H1 (cell line): ENCODE measurements around the gene CHD9. TPM values are rescaled to one million over a fixed set of nuclear protein-coding genes. Genes with fewer than 3 reads are reported as not detected.

ENCODE experiments used
- CTCF ChIA-PET: fragments of 300-600 bp; sonication (Branson Sonifier 250); formaldehyde crosslinking; loops from one replicate; lab custom pipeline; 2021; ENCODE audit not compliant: partially characterized antibody; lab: Charles Lee
- POLR2A ChIA-PET: fragments of 300-600 bp; sonication (Branson Sonifier 250); formaldehyde crosslinking; loops from one replicate; lab custom pipeline; 2021; ENCODE audit warnings: inconsistent platforms; ENCODE audit not compliant: partially characterized antibody; lab: Charles Lee
- DNase-seq, 2 experiments: peaks; one replicate each; pipeline versions ENCODE4 v3.0.0 to v3.0.0-alpha.2; 2010 to 2022; ENCODE audit warnings: low spot score in 2 of 2, low read depth in 1 of 2, mixed read lengths in 1 of 2
- FAIRE-seq: peaks from 2 replicates; lab custom pipeline; 2011; peaks lifted over from hg19 to GRCh38; lab: Jason Lieb, UNC
- H2AFZ ChIP-seq: 2 replicates; pipeline ENCODE4 v1.8.1; 2012; ENCODE audit warnings: low read length, inconsistent platforms
- H2AK5ac ChIP-seq: 2 replicates; pipeline ENCODE4 v1.6.1; 2013; ENCODE audit warnings: low read depth, low read length
- H2BK120ac ChIP-seq: replicated peaks from 2 replicates; pipeline ENCODE3; 2013; ENCODE audit warnings: low read depth, low read length, inconsistent platforms
- H2BK12ac ChIP-seq: 2 replicates; pipeline ENCODE4 v1.6.1; 2013; ENCODE audit warnings: low read depth, low read length
- H2BK15ac ChIP-seq: 2 replicates; pipeline ENCODE4 v1.6.1; 2013; ENCODE audit warnings: low read length
- H2BK20ac ChIP-seq: 2 replicates; pipeline ENCODE4 v1.6.1; 2013; ENCODE audit warnings: low read length
- H2BK5ac ChIP-seq: 2 replicates; pipeline ENCODE4 v1.6.1; 2013; ENCODE audit warnings: low read depth, low read length
- H3K14ac ChIP-seq: 2 replicates; pipeline ENCODE4 v1.6.1; 2013; ENCODE audit warnings: inconsistent platforms; ENCODE audit not compliant: insufficient read length
- H3K18ac ChIP-seq: 2 replicates; pipeline ENCODE4 v1.6.1; 2013; ENCODE audit warnings: low read length; ENCODE audit errors: extremely low read depth
- H3K23ac ChIP-seq: 2 replicates; pipeline ENCODE4 v1.6.1; 2013; ENCODE audit warnings: inconsistent platforms; ENCODE audit not compliant: insufficient read length
- H3K23me2 ChIP-seq: 2 replicates; pipeline ENCODE4 v1.6.1; 2013; ENCODE audit warnings: low read depth, low read length
- H3K27ac ChIP-seq: 2 replicates; pipeline ENCODE4 v1.6.1; 2011; ENCODE audit warnings: low read depth, low read length, inconsistent platforms
- H3K27me3 ChIP-seq, 4 experiments: replicated peaks in 1 of 4; 1 replicate in 1 of 4; 2 replicates in 3 of 4; pipeline versions ENCODE4 v1.6.1 to v1.8.1; 2011 to 2013; ENCODE audit warnings: low read length in 3 of 4, mild to moderate bottlenecking in 3 of 4, inconsistent platforms in 2 of 4, mixed read lengths in 2 of 4, moderate library complexity in 1 of 4; ENCODE audit not compliant: control insufficient read depth in 3 of 4, insufficient read depth in 3 of 4; ENCODE audit errors: extremely low read depth in 1 of 4
- H3K36me3 ChIP-seq, 4 experiments: 2 replicates each; pipeline versions ENCODE4 v1.6.1 to v1.8.1; 2011 to 2013; ENCODE audit warnings: mild to moderate bottlenecking in 4 of 4, low read length in 3 of 4, moderate library complexity in 2 of 4, control low read depth in 1 of 4, inconsistent platforms in 1 of 4; ENCODE audit not compliant: insufficient read depth in 4 of 4, control insufficient read depth in 2 of 4
- H3K4ac ChIP-seq: replicated peaks from 2 replicates; pipeline ENCODE3; 2013; ENCODE audit warnings: low read length, low read depth, mixed read lengths, inconsistent platforms; ENCODE audit not compliant: insufficient read length
- H3K4me1 ChIP-seq, 4 experiments: replicated peaks in 1 of 4; 1 replicate in 1 of 4; 2 replicates in 3 of 4; pipeline versions ENCODE4 v1.6.1 to v1.8.1; 2011 to 2013; ENCODE audit warnings: low read length in 3 of 4, inconsistent platforms in 2 of 4, mixed read lengths in 1 of 4; ENCODE audit not compliant: insufficient read depth in 4 of 4, control insufficient read depth in 3 of 4
- H3K4me2 ChIP-seq, 2 experiments: 2 replicates each; pipeline versions ENCODE4 v1.6.1 to v1.8.1; 2011 to 2013; ENCODE audit warnings: low read depth in 2 of 2, low read length in 2 of 2, control low read depth in 1 of 2, inconsistent platforms in 1 of 2, mild to moderate bottlenecking in 1 of 2; ENCODE audit not compliant: insufficient read depth in 1 of 2
- H3K4me3 ChIP-seq, 4 experiments: fragments of 200-600, 300-600 bp in 1 of 4; sonication (generic), shearing (Covaris generic), sonication (Bioruptor Twin) in 1 of 4; 2 replicates each; pipeline versions ENCODE4 v1.5.1 to v1.8.1; 2011 to 2016; ENCODE audit warnings: low read length in 4 of 4, low read depth in 3 of 4, control low read depth in 2 of 4, inconsistent platforms in 2 of 4, mild to moderate bottlenecking in 2 of 4, mixed read lengths in 1 of 4, moderate library complexity in 1 of 4; ENCODE audit not compliant: insufficient read depth in 2 of 4; ENCODE audit errors: extremely low read depth in 1 of 4
- H3K56ac ChIP-seq: replicated peaks from 2 replicates; pipeline ENCODE3; 2013; ENCODE audit warnings: low read depth, mild to moderate bottlenecking, mixed read lengths, low read length, inconsistent platforms; ENCODE audit not compliant: insufficient read length
- H3K79me1 ChIP-seq: 2 replicates; pipeline ENCODE4 v1.6.1; 2013; ENCODE audit warnings: low read depth, low read length, control low read depth
- H3K79me2 ChIP-seq, 2 experiments: 2 replicates each; pipeline versions ENCODE4 v1.6.1 to v1.8.1; 2012 to 2013; ENCODE audit warnings: low read length in 2 of 2, mild to moderate bottlenecking in 2 of 2, inconsistent platforms in 1 of 2; ENCODE audit not compliant: insufficient read depth in 2 of 2, control insufficient read depth in 1 of 2
- H3K9ac ChIP-seq, 4 experiments: replicated peaks in 1 of 4; 1 replicate in 1 of 4; 2 replicates in 3 of 4; pipeline versions ENCODE4 v1.6.1 to v1.8.1; 2011 to 2013; ENCODE audit warnings: low read depth in 3 of 4, low read length in 3 of 4, control low read depth in 2 of 4, mild to moderate bottlenecking in 2 of 4, moderate library complexity in 2 of 4, inconsistent platforms in 1 of 4; ENCODE audit errors: extremely low read depth in 1 of 4
- H3K9me3 ChIP-seq, 2 experiments: 2 replicates each; pipeline versions ENCODE4 v1.6.1 to v1.8.1; 2012 to 2013; ENCODE audit warnings: mild to moderate bottlenecking in 2 of 2, moderate library complexity in 2 of 2, control low read depth in 1 of 2, inconsistent platforms in 1 of 2, low read depth in 1 of 2, low read length in 1 of 2, mixed read lengths in 1 of 2; ENCODE audit not compliant: insufficient read depth in 2 of 2
- H4K20me1 ChIP-seq, 2 experiments: replicated peaks in 1 of 2; 2 replicates each; pipeline versions ENCODE3 to v1.8.1; 2011 to 2013; ENCODE audit warnings: inconsistent platforms in 2 of 2, low read length in 2 of 2, mild to moderate bottlenecking in 1 of 2; ENCODE audit not compliant: insufficient read depth in 2 of 2, control insufficient read depth in 1 of 2
- H4K5ac ChIP-seq: 2 replicates; pipeline ENCODE4 v1.6.1; 2013; ENCODE audit warnings: low read length, low read depth, mixed read lengths, inconsistent platforms; ENCODE audit not compliant: insufficient read length
- H4K8ac ChIP-seq: 2 replicates; pipeline ENCODE4 v1.8.0; 2013; ENCODE audit warnings: mild to moderate bottlenecking, moderate library complexity, low read length, inconsistent platforms; ENCODE audit not compliant: insufficient read depth; ENCODE audit errors: extremely low read depth
- H4K91ac ChIP-seq: replicated peaks from 2 replicates; pipeline ENCODE3; 2013; ENCODE audit warnings: low read length, mixed read lengths, inconsistent platforms; ENCODE audit not compliant: insufficient read length
- ATF2 ChIP-seq: IDR thresholded peaks from 2 replicates; pipeline ENCODE4 v1.6.1; 2012; ENCODE audit warnings: low read length, inconsistent platforms
- CBX8 ChIP-seq: fragments of 300-800, 300-1000 bp; sonication (generic); IDR thresholded peaks from 2 replicates; pipeline ENCODE4 v1.7.1; 2016; ENCODE audit warnings: low read depth, low read length, borderline replicate concordance
- JUN ChIP-seq: IDR thresholded peaks from 2 replicates; pipeline ENCODE4 v1.6.1; 2011; ENCODE audit warnings: low read depth, mild to moderate bottlenecking, improper control_type of control experiment, low read length
- RBBP5 ChIP-seq: IDR thresholded peaks from 2 replicates; pipeline ENCODE4 v1.7.1; 2012; ENCODE audit warnings: low read depth, mild to moderate bottlenecking, inconsistent platforms, low read length, moderate library complexity, borderline replicate concordance
- RNF2 ChIP-seq: fragments of 200-900, 300-1000 bp; sonication (generic); IDR thresholded peaks from 2 replicates; pipeline ENCODE4 v1.7.1; 2016; ENCODE audit warnings: borderline replicate concordance, low read depth, mild to moderate bottlenecking, antibody characterized with exemption, low read length; ENCODE audit not compliant: poor library complexity, severe bottlenecking; ENCODE audit errors: missing control alignments
- RXRA ChIP-seq: IDR thresholded peaks from 2 replicates; pipeline ENCODE4 v1.6.1; 2011; ENCODE audit warnings: low read depth, mild to moderate bottlenecking, low read length, moderate library complexity; ENCODE audit not compliant: insufficient read depth
- SIN3A ChIP-seq, 2 experiments: IDR thresholded peaks in 1 of 2; conservative IDR thresholded peaks in 1 of 2; 2 replicates each; pipeline ENCODE4 v1.6.1; 2011 to 2012; ENCODE audit warnings: low read length in 2 of 2, improper control_type of control experiment in 1 of 2, low read depth in 1 of 2, mild to moderate bottlenecking in 1 of 2
- SP2 ChIP-seq: IDR thresholded peaks from 2 replicates; pipeline ENCODE4 v1.6.1; 2012; ENCODE audit warnings: mild to moderate bottlenecking, low read length, inconsistent platforms
- TAF1 ChIP-seq: IDR thresholded peaks from 2 replicates; pipeline ENCODE4 v1.6.1; 2011; ENCODE audit warnings: mild to moderate bottlenecking, low read depth, low read length
- TCF12 ChIP-seq: IDR thresholded peaks from 2 replicates; pipeline ENCODE4 v1.6.1; 2011; ENCODE audit warnings: low read depth, mild to moderate bottlenecking, low read length
- YY1 ChIP-seq: IDR thresholded peaks from 2 replicates; pipeline ENCODE4 v1.6.1; 2011; ENCODE audit warnings: low read depth, mild to moderate bottlenecking, low read length
- ZNF274 ChIP-seq: IDR thresholded peaks from 2 replicates; pipeline ENCODE4 v1.7.0; 2012; ENCODE audit warnings: low read length, borderline replicate concordance; ENCODE audit errors: extremely low read depth
- WGBS, 2 experiments: shearing (Covaris generic) in 1 of 2; methylation state at CpG; one replicate each; pipeline versions ENCODE4 v1.1.6 to v1.1.7; 2013 to 2015; ENCODE audit warnings: low lambda C conversion rate in 2 of 2, mixed read lengths in 2 of 2, inconsistent platforms in 1 of 2, low coverage in 1 of 2, missing lambda C conversion rate in 1 of 2; ENCODE audit not compliant: insufficient replicate concordance in 2 of 2, insufficient coverage in 1 of 2, insufficient read length in 1 of 2; ENCODE audit errors: extremely low coverage in 1 of 2, missing lambda C conversion rate in 1 of 2; 5-methylcytosine and 5-hydroxymethylcytosine counted together
- polyA plus RNA-seq, 7 experiments: library from polyadenylated mRNA; depleted of rRNA in 3 of 7; stranded (reverse) in 5 of 7; unstranded in 2 of 7; fragments of >200 nt in 5 of 7; fragments of 200-250 nt in 2 of 7; gene quantifications; 1 replicate in 5 of 7; 2 replicates in 1 of 7; 4 replicates in 1 of 7; pipeline versions ENCODE4 v1.2.1 to v1.2.3, GENCODE V29; 2011 to 2013; ENCODE audit warnings: missing spikeins in 2 of 7, mixed read lengths in 2 of 7
- total RNA-seq: library from RNA; stranded (reverse); fragmentation: NEBNext Ultra II Directional; extraction: Animal tissue kit (Norgen Biotek cat#: 25700); gene quantifications from 2 replicates; pipeline ENCODE4 v1.2.1, GENCODE V29; 2021

CHD9 gene
- total and polyA plus RNA-seq, 2 of the 8 experiments (the other 6 are each of a cell fraction or from before 2014, with no cell fraction given), result 9.9 to 32.4 TPM

- peaks cover 0 to 1% (median 0%) of the 10 kb centered on the region in 4 experiments; a peak in 1 of 7 replicates for H3K27me3 ChIP-seq
- H4K5ac ChIP-seq, result no peak overlapping the region
- FAIRE-seq (no peak), DNase-seq (no peak)
- 0 out of 7 replicates have a peak, but pooled peaks cover 0 to under 1% (median 0%) of the 10 kb centered on the region in 4 experiments for H3K4me1 ChIP-seq
- POLR2A ChIA-PET, result no interaction called here
- CTCF ChIA-PET, result interaction anchor here (0.6 to 2.2 kb wide), 2 partner anchors 20 to 25 kb away, joined by 3 to 8 read pairs; no protein-coding TSS in a partner anchor
- H3K23ac ChIP-seq, result no peak overlapping the region
- H2AK5ac ChIP-seq, result no peak overlapping the region
- H3K36me3 ChIP-seq, result no peaks in the 10 kb centered on the region
- H2BK120ac ChIP-seq, result no peak overlapping the region
- no peak overlapping the region for H3K9ac ChIP-seq
- 54% methylated on average over 5 of the region's 5 CpGs; no CpG with 5 or more reads in 1 of the 2 experiments for WGBS, 2 experiments
- H3K4me3 ChIP-seq, result no peak overlapping the region
- H2AFZ ChIP-seq, result no peak overlapping the region; the same call in 1 of the 2 replicates
- no peak overlapping the region for H2BK15ac ChIP-seq
- no peaks in the 10 kb centered on the region; a peak in 1 of 4 replicates for H3K9me3 ChIP-seq
- no peak overlapping the region for H2BK5ac ChIP-seq
- H2BK12ac ChIP-seq, result no peak overlapping the region
- H4K91ac ChIP-seq, result peak overlapping the region; percentile 42
- H3K4ac ChIP-seq, result no peak overlapping the region
- no peaks in the 10 kb centered on the region for H3K79me1 ChIP-seq
- H3K79me2 ChIP-seq, result no peaks in the 10 kb centered on the region
- H3K14ac ChIP-seq, result no peak overlapping the region
- no peak overlapping the region for H3K4me2 ChIP-seq
- H2BK20ac ChIP-seq, result no peak overlapping the region
- H4K8ac ChIP-seq, result no peak overlapping the region
- H3K18ac ChIP-seq, result no peak overlapping the region
- H3K23me2 ChIP-seq, result no peaks in the 10 kb centered on the region
- no peak overlapping the region for H3K56ac ChIP-seq
- no peak overlapping the region for H3K27ac ChIP-seq
- H4K20me1 ChIP-seq, result no peaks in the 10 kb centered on the region
- no peak for TF ChIP-seq JUN
- TF ChIP-seq TAF1, result no peak
- TF ChIP-seq RXRA, result no peak
- no peak for TF ChIP-seq SP2
- TF ChIP-seq RBBP5, result no peak
- TF ChIP-seq ZNF274, result no peak
- no peak for TF ChIP-seq RNF2
- no peak for TF ChIP-seq TCF12
- TF ChIP-seq CBX8, result no peak
- no peak for TF ChIP-seq ATF2
- TF ChIP-seq SIN3A (conservative IDR thresholded peaks at IDR 0.05 in 1 of 2, IDR thresholded peaks at IDR 0.05 in 1 of 2; ENCODE audit: low read depth in 1 of 2, low read length in 2 of 2), result no peak
- no peak for TF ChIP-seq YY1
Observed at GRCh38 chr16:53378138-53378537, 323.3 kb downstream of the CHD9 start.
